Stimulated activated naive CD4-positive, alpha-beta T cell treated with Interleukin-2 at 50 U/mL for 16 hours (primary cell): Measurements from ENCODE around the gene PYHIN1.

Source experiments
- DNase-seq: peaks from one replicate; lab custom pipeline; 2025; lab: John Stamatoyannopoulos, UW

PYHIN1 gene

DNA sequence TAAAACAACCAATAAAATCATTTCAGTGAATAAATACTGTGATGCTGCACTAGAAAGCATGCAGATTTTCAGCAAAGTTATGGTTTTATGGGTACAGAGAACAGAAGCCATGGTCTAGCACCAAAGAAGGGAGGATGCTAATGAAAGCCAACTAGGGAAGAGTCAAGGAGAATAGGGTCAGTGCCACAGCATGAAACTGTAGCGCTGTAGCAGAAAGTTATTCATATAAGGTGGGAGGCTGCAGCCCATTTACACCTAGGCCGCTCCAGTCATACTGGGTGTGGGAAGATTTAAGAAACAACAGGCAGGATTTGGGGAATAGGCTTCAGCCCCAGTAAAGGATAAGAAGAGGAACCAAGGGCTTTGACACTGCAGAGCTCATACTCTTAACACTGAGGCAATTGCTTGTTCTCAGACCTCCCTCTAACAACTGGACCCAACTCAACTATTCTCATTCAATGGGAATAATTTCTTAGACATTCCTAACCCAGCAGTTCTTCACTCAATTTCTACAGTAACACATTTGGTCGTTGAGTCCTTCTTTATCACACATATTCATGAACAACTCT lies 82.7 kb downstream of the PYHIN1 start:
- no peak for DNase-seq

DNA sequence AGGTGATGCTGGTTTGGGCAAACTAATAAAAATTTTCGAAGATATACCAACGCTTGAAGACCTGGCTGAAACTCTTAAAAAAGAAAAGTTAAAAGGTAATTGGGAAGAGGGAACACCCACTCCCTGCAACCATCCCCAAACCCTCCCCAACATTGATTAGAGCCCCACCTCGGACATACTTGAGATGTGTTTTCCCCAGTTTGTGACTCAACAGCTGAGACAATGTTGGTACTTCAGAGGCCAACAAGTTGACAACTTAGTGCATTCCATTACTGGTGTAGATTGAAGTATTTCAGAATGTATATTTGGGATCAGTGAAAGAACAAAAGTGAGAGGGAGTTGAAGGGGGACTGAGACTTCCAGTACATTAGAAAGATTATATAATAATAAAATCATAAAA lies 83.5 kb downstream of the PYHIN1 start:
- DNase-seq: no peak

DNA sequence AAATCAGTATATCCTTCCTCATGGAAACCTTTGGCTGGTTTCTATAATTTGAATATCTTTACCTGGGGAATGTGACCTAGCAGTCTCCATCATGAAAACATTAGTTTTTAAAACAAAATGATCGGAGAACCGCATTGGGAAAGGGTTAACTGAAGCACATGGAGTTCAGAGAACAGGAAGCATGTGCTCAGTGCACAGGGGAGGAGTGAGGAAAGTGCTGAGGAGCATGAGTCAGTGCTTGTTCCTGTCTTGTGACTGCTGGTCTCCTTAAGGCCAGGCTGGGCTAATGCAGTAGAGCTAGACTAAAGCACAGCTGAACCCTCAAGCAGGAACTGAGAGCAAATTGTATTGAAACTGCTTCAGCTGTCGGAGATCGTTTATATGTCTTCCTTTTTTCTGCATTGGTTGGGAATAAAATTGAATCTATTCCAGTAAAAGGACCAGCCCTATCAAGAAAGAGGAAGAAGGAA lies 84.1 kb downstream of the PYHIN1 start:
- DNase-seq: peak; percentile 68

DNA sequence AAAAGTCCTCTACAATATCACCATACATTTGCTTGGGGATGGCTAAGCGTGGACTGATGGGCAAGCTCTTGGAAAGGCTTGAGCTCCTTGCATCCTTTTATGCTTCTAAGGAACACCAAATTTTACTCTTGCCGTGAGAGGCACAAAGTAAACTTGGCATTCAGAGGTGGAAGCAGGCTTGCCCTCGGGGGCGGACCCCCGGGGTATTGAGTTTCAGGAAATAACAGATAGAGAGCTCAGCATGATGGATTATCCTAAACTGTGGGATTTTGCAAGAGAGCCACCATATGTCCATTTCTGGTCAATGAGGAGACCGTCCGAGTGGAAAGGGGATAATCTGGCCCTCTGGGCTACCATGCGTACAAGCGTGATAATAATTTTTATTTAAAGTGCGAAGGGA lies 92.4 kb downstream of the PYHIN1 start:
- no peak for DNase-seq

DNA sequence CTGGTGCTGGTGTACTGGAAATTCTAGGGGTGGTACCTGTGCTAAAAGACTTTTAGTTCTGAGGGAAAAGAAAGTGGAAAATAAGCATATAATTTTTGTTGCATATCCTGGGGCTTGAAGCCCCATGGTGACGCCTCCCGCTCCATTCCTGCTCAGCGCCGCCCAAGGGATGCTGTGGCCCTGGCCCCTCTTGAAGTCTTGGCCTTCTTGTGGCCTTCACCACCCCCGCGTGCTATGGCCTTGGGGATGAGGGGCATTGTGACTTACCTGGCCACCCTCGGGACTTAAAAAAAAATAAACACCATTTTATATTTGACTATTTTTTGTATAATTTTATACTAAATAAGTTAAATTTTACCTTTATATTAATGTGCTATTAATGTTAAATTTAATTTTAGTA lies 93.7 kb downstream of the PYHIN1 start:
- no peak for DNase-seq
